CD14-positive monocyte (primary cell): Measurements from ENCODE around the gene CCDC97. TPM values are rescaled to one million over a fixed set of nuclear protein-coding genes. Genes with fewer than 3 reads are reported as not detected.

Experiments
- DNase-seq, 3 donors: peaks; one replicate each; pipeline ENCODE4 v3.0.0-alpha.2; 2011 to 2022
- H2AFZ ChIP-seq: 2 replicates; pipeline ENCODE4 v1.6.0; 2012; ENCODE audit warnings: mild to moderate bottlenecking, low read depth, low read length, inconsistent platforms; ENCODE audit not compliant: insufficient read depth, poor library complexity, severe bottlenecking
- H3K27ac ChIP-seq, 2 donors: 1 replicate in 1 of 2; 2 replicates in 1 of 2; pipeline ENCODE4 v1.5.1; 2012 to 2013; ENCODE audit warnings: low read length in 2 of 2, control low read depth in 1 of 2, inconsistent platforms in 1 of 2, low read depth in 1 of 2, mild to moderate bottlenecking in 1 of 2
- H3K27me3 ChIP-seq, 2 donors: one replicate each; pipeline versions ENCODE4 v1.6.0 to v1.6.1; 2011 to 2013; ENCODE audit warnings: low read length in 2 of 2; ENCODE audit not compliant: control insufficient read depth in 2 of 2, insufficient read depth in 2 of 2
- H3K36me3 ChIP-seq, 2 donors: replicated peaks in 1 of 2; 1 replicate in 1 of 2; 2 replicates in 1 of 2; pipeline versions ENCODE4 v1.5.1 to v1.6.1; 2012 to 2013; ENCODE audit warnings: low read length in 2 of 2, control low read depth in 1 of 2, inconsistent platforms in 1 of 2, mild to moderate bottlenecking in 1 of 2; ENCODE audit not compliant: insufficient read depth in 2 of 2, control insufficient read depth in 1 of 2
- H3K4me1 ChIP-seq, 2 donors: 1 replicate in 1 of 2; 2 replicates in 1 of 2; pipeline versions ENCODE4 v1.5.1 to v1.6.1; 2012 to 2013; ENCODE audit warnings: low read length in 2 of 2, control low read depth in 1 of 2, inconsistent platforms in 1 of 2, mild to moderate bottlenecking in 1 of 2, moderate library complexity in 1 of 2; ENCODE audit not compliant: insufficient read depth in 2 of 2, control insufficient read depth in 1 of 2
- H3K4me2 ChIP-seq: replicated peaks from 2 replicates; pipeline ENCODE3; 2012; ENCODE audit warnings: low read length, moderate library complexity, mild to moderate bottlenecking; ENCODE audit not compliant: poor library complexity, severe bottlenecking; ENCODE audit errors: extremely low read depth
- H3K4me3 ChIP-seq, 3 experiments: fragments of 200-600 bp in 1 of 3; sonication (generic) in 1 of 3; replicated peaks in 1 of 3; 1 replicate in 2 of 3; 2 replicates in 1 of 3; pipeline ENCODE4 v1.5.1; 2011 to 2013; ENCODE audit warnings: low read length in 3 of 3, mild to moderate bottlenecking in 3 of 3, control low read depth in 2 of 3, low read depth in 2 of 3, inconsistent platforms in 1 of 3, moderate library complexity in 1 of 3
- H3K79me2 ChIP-seq: 2 replicates; pipeline ENCODE4 v1.6.0; 2012; ENCODE audit warnings: mild to moderate bottlenecking, control low read depth, inconsistent platforms, low read length, moderate library complexity; ENCODE audit not compliant: insufficient read depth
- H3K9ac ChIP-seq: 2 replicates; pipeline ENCODE4 v1.6.0; 2017; ENCODE audit warnings: low read length, mild to moderate bottlenecking; ENCODE audit not compliant: insufficient read depth, poor library complexity, severe bottlenecking
- H3K9me3 ChIP-seq, 2 donors: replicated peaks in 1 of 2; 1 replicate in 1 of 2; 2 replicates in 1 of 2; pipeline versions ENCODE4 v1.5.1 to v1.6.1; 2012 to 2013; ENCODE audit warnings: low read length in 2 of 2, control low read depth in 1 of 2; ENCODE audit not compliant: control insufficient read depth in 1 of 2, insufficient read depth in 1 of 2
- H4K20me1 ChIP-seq: 2 replicates; pipeline ENCODE4 v1.6.0; 2012; ENCODE audit warnings: mild to moderate bottlenecking, low read length, control low read depth, moderate library complexity; ENCODE audit not compliant: insufficient read depth
- H3K27ac Mint-ChIP-seq, 7 donors: one replicate each; pipeline ENCODE4 v1.8.0; 2020; ENCODE audit warnings: mild to moderate bottlenecking in 7 of 7, mixed read lengths in 7 of 7, moderate library complexity in 6 of 7, inconsistent platforms in 2 of 7
- H3K27me3 Mint-ChIP-seq, 3 donors: one replicate each; pipeline ENCODE4 v1.8.0; 2021 to 2022; ENCODE audit warnings: low read depth in 3 of 3, mild to moderate bottlenecking in 3 of 3, mixed read lengths in 3 of 3, moderate library complexity in 3 of 3, inconsistent platforms in 1 of 3
- H3K36me3 Mint-ChIP-seq, 2 donors: one replicate each; pipeline ENCODE4 v1.8.0; 2020; ENCODE audit warnings: mixed read lengths in 2 of 2, inconsistent platforms in 1 of 2, mild to moderate bottlenecking in 1 of 2
- H3K4me1 Mint-ChIP-seq: one replicate; pipeline ENCODE4 v1.8.0; 2020; ENCODE audit warnings: mild to moderate bottlenecking, mixed read lengths
- H3K4me3 Mint-ChIP-seq, 2 donors: one replicate each; pipeline ENCODE4 v1.8.0; 2020; ENCODE audit warnings: mild to moderate bottlenecking in 2 of 2, mixed read lengths in 2 of 2, moderate library complexity in 1 of 2
- H3K9me3 Mint-ChIP-seq, 7 donors: one replicate each; pipeline ENCODE4 v1.8.0; 2020 to 2022; ENCODE audit warnings: mixed read lengths in 7 of 7, mild to moderate bottlenecking in 6 of 7, moderate library complexity in 6 of 7, inconsistent platforms in 2 of 7
- WGBS: methylation state at CpG from one replicate; pipeline ENCODE4 v1.1.5; 2013; ENCODE audit warnings: missing lambda C conversion rate; ENCODE audit not compliant: insufficient coverage; 5-methylcytosine and 5-hydroxymethylcytosine counted together
- intact Hi-C, 2 donors: fragments of 100-400 bp; cut with micrococcal nuclease; formaldehyde crosslinking; loops; one replicate each; pipeline versions ENCODE4 v1.15.0 to v1.15.1; 2023
- polyA plus RNA-seq, 3 donors: library from polyadenylated mRNA; depleted of rRNA in 1 of 3; unstranded in 2 of 3; stranded (reverse) in 1 of 3; fragments of 300-500 nt in 2 of 3; fragments of >200 nt in 1 of 3; fragmentation: Illumina TruSeq in 2 of 3; gene quantifications; 1 replicate in 2 of 3; 2 replicates in 1 of 3; pipeline ENCODE4 v1.2.3, GENCODE V29; 2012 to 2021
- TF ChIP-seq, protein P1 (sequence below): fragments of 200-600 bp; IDR thresholded peaks from one replicate; pipeline ENCODE4 v1.8.0; 2022; ENCODE audit warnings: antibody characterized with exemption, mild to moderate bottlenecking

CCDC97 gene
- polyA plus RNA-seq, 3 donors = 6.1 to 13.0 (median 8.8) TPM

- peak within 1 kb of the TSS; percentile 34 for H2AFZ ChIP-seq
- intact Hi-C loops = loop anchor here (5.0 to 10.0 kb wide), 5 partner anchors 36 to 171 kb away; partner anchors contain the start of genes DMAC2 (in 1 of the 2) and HNRNPUL1 (in 1 of the 2)
- peaks cover 0 to 12% of the 10 kb centered on the region in 2 donors for H3K36me3 ChIP-seq
- peak; percentile 88 to 94 (median 94) for DNase-seq
- Mint-ChIP-seq H3K27ac (peak within 1 kb of the TSS; percentile 91 to 98 (median 96)), H3K27me3 (peaks cover 0 to 1% (median 0%) of the 10 kb centered on the region in 3 donors), H3K4me1 (peaks cover 71% of the 10 kb centered on the region), H3K9me3 (peaks cover 0 to 2% (median 0%) of the 10 kb centered on the region in 7 donors), H3K4me3 (peak within 1 kb of the TSS; percentile 94 to 100), H3K36me3 (peaks cover 17 to 37% of the 10 kb centered on the region in 2 donors)
- no peaks in the 10 kb centered on the region for H3K27me3 ChIP-seq
- no peaks in the 10 kb centered on the region for H3K9me3 ChIP-seq
- TF ChIP-seq, protein P1, sequence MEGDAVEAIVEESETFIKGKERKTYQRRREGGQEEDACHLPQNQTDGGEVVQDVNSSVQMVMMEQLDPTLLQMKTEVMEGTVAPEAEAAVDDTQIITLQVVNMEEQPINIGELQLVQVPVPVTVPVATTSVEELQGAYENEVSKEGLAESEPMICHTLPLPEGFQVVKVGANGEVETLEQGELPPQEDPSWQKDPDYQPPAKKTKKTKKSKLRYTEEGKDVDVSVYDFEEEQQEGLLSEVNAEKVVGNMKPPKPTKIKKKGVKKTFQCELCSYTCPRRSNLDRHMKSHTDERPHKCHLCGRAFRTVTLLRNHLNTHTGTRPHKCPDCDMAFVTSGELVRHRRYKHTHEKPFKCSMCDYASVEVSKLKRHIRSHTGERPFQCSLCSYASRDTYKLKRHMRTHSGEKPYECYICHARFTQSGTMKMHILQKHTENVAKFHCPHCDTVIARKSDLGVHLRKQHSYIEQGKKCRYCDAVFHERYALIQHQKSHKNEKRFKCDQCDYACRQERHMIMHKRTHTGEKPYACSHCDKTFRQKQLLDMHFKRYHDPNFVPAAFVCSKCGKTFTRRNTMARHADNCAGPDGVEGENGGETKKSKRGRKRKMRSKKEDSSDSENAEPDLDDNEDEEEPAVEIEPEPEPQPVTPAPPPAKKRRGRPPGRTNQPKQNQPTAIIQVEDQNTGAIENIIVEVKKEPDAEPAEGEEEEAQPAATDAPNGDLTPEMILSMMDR = peak; percentile 93
- peak within 1 kb of the TSS; percentile 93 for H3K9ac ChIP-seq
- under 1% methylated on average over 62 of the region's 78 CpGs for WGBS
- peak within 1 kb of the TSS; percentile 94 for H3K4me2 ChIP-seq
- peaks cover 70 to 73% of the 10 kb centered on the region in 2 donors for H3K4me1 ChIP-seq
- H3K4me3 ChIP-seq = peak within 1 kb of the TSS; percentile 89 to 97 (median 95)
- peaks cover 59% of the 10 kb centered on the region for H3K79me2 ChIP-seq
- H4K20me1 ChIP-seq = peaks cover 50% of the 10 kb centered on the region
- H3K27ac ChIP-seq = peak within 1 kb of the TSS; percentile 56 to 88
These were observed 43.7 kb downstream of the CCDC97 start, which contains the start of gene TGFB1 for GRCh38 chr19:41353466-41354342. TSS of gene TGFB1 (minus strand) at chr19:41353922. CDS start at chr19:41353044, 878 bp downstream.

- H4K20me1 ChIP-seq = peaks cover 42% of the 10 kb centered on the region
- H3K36me3 Mint-ChIP-seq = peaks cover 11 to 34% of the 10 kb centered on the region in 2 donors
- H3K4me1 Mint-ChIP-seq = peaks cover 64% of the 10 kb centered on the region
- WGBS = 92% methylated on average over 20 of the region's 23 CpGs
- H3K4me2 ChIP-seq = peak overlapping the region; percentile 94
- H3K27me3 Mint-ChIP-seq = peaks cover 0 to 1% (median 0%) of the 10 kb centered on the region in 3 donors
- no peak overlapping the region for H3K27ac ChIP-seq
- H3K36me3 ChIP-seq = peaks cover 0 to 6% of the 10 kb centered on the region in 2 donors
- no peaks in the 10 kb centered on the region for H3K27me3 ChIP-seq
- intact Hi-C loops = loop anchor here (5.0 to 10.0 kb wide), 5 partner anchors 37 to 170 kb away; partner anchors contain the start of genes DMAC2 (in 1 of the 2) and HNRNPUL1 (in 1 of the 2)
- H3K9me3 ChIP-seq = no peaks in the 10 kb centered on the region
- TF ChIP-seq, protein P1 = peak; percentile 63
- H3K9ac ChIP-seq = peak overlapping the region; percentile 93
- peak overlapping the region in 5 of 7 donors; percentile 72 to 87 (median 81) for H3K27ac Mint-ChIP-seq
- H3K4me1 ChIP-seq = peaks cover 63 to 65% of the 10 kb centered on the region in 2 donors
- H3K4me3 Mint-ChIP-seq = peak overlapping the region; percentile 74 to 87
- peaks cover 0 to 2% (median 0%) of the 10 kb centered on the region in 7 donors for H3K9me3 Mint-ChIP-seq
- peak overlapping the region in 1 of 3 experiments; percentile 97 for H3K4me3 ChIP-seq
- H3K79me2 ChIP-seq = peaks cover 54% of the 10 kb centered on the region
- peak in 1 of 3 donors; percentile 15 for DNase-seq
- H2AFZ ChIP-seq = no peak overlapping the region
These were observed 44.5 kb downstream of the CCDC97 start for GRCh38 chr19:41354343-41354953.
